Keratinocyte (primary cell): Measurements from ENCODE around the gene PNKP. TPM values are rescaled to one million over a fixed set of nuclear protein-coding genes. Genes with fewer than 3 reads are reported as not detected.
A peak's percentile ranks its signal among the peaks of the same experiment; 100 is the strongest.

Experiments
- DNase-seq: peaks from one replicate; pipeline ENCODE4 v3.0.0-alpha.2; 2011; ENCODE audit warnings: low read depth, missing footprints, low spot score
- FAIRE-seq: peaks from 2 replicates; lab custom pipeline; 2011; peaks lifted over from hg19 to GRCh38; lab: Jason Lieb, UNC
- H2AFZ ChIP-seq: 2 replicates; pipeline ENCODE4 v1.6.0; 2012; ENCODE audit warnings: low read length, control low read depth, inconsistent platforms; ENCODE audit not compliant: control insufficient read depth
- H3K27ac ChIP-seq: 2 replicates; pipeline ENCODE4 v1.5.1; 2011; ENCODE audit warnings: low read length; ENCODE audit not compliant: control insufficient read depth, insufficient read depth
- H3K27me3 ChIP-seq: 3 replicates; pipeline ENCODE4 v1.6.0; 2011; ENCODE audit warnings: low read length; ENCODE audit not compliant: control insufficient read depth, insufficient read depth; ENCODE audit errors: extremely low read depth
- H3K36me3 ChIP-seq, 2 experiments: 2 replicates in 1 of 2; 3 replicates in 1 of 2; pipeline ENCODE4 v1.5.1; 2011; ENCODE audit warnings: low read length in 2 of 2, mild to moderate bottlenecking in 1 of 2; ENCODE audit not compliant: control insufficient read depth in 2 of 2, insufficient read depth in 2 of 2; ENCODE audit errors: extremely low read depth in 1 of 2
- H3K4me1 ChIP-seq: 3 replicates; pipeline ENCODE4 v1.5.1; 2011; ENCODE audit warnings: low read length; ENCODE audit not compliant: control insufficient read depth, insufficient read depth; ENCODE audit errors: extremely low read depth
- H3K4me2 ChIP-seq: 3 replicates; pipeline ENCODE4 v1.6.0; 2011; ENCODE audit warnings: low read depth, low read length; ENCODE audit not compliant: control insufficient read depth, insufficient read depth; ENCODE audit errors: extremely low read depth
- H3K4me3 ChIP-seq, 3 experiments: fragments of 200-600 bp in 1 of 3; sonication (generic) in 1 of 3; 2 replicates in 2 of 3; 3 replicates in 1 of 3; pipeline ENCODE4 v1.5.1; 2011 to 2016; ENCODE audit warnings: low read length in 3 of 3, mild to moderate bottlenecking in 3 of 3, control low read depth in 2 of 3, inconsistent platforms in 1 of 3, low read depth in 1 of 3, mixed read lengths in 1 of 3, mixed run types in 1 of 3, moderate library complexity in 1 of 3; ENCODE audit not compliant: control insufficient read depth in 2 of 3, insufficient read depth in 2 of 3; ENCODE audit errors: extremely low read depth in 1 of 3
- H3K79me2 ChIP-seq: 2 replicates; pipeline ENCODE4 v1.6.0; 2012; ENCODE audit warnings: low read length; ENCODE audit not compliant: control insufficient read depth, insufficient read depth
- H3K9ac ChIP-seq: 3 replicates; pipeline ENCODE4 v1.6.0; 2011; ENCODE audit warnings: low read length; ENCODE audit not compliant: control insufficient read depth, insufficient read depth; ENCODE audit errors: extremely low read depth
- H3K9me1 ChIP-seq: 3 replicates; pipeline ENCODE4 v1.6.0; 2011; ENCODE audit warnings: low read length; ENCODE audit not compliant: control insufficient read depth, insufficient read depth; ENCODE audit errors: extremely low read depth
- H3K9me3 ChIP-seq: 2 replicates; pipeline ENCODE4 v1.5.1; 2012; ENCODE audit warnings: low read depth, low read length; ENCODE audit not compliant: control insufficient read depth
- H4K20me1 ChIP-seq: 3 replicates; pipeline ENCODE4 v1.6.0; 2011; ENCODE audit warnings: low read length; ENCODE audit not compliant: control insufficient read depth, insufficient read depth; ENCODE audit errors: extremely low read depth
- EZH2 ChIP-seq: IDR thresholded peaks from one replicate; pipeline ENCODE4 v1.6.1; 2012; ENCODE audit warnings: inconsistent platforms, mild to moderate bottlenecking, low read length, moderate library complexity
- dilution Hi-C: fragments of 300-500 bp; cut with MboI; formaldehyde crosslinking; loops from one replicate; pipeline ENCODE4 v1.7.0; 2020; ENCODE audit warnings: low sequenced_read_pairs; ENCODE audit not compliant: extremely low pct_ligation_motif_present
- polyA plus RNA-seq, 5 experiments: library from polyadenylated mRNA; depleted of rRNA in 3 of 5; stranded (reverse) in 3 of 5; stranded (forward) in 1 of 5; unstranded in 1 of 5; fragments of >200 nt; gene quantifications; 1 replicate in 1 of 5; 2 replicates in 3 of 5; 3 replicates in 1 of 5; pipeline versions ENCODE4 v1.2.1 to v1.2.3, GENCODE V29; 2011 to 2012; ENCODE audit warnings: missing spikeins in 2 of 5, low read depth in 1 of 5, low replicate concordance in 1 of 5
- TF ChIP-seq, protein P1 (sequence below), 3 experiments: IDR thresholded peaks in 1 of 3; conservative IDR thresholded peaks in 1 of 3; optimal IDR thresholded peaks in 1 of 3; 2 replicates in 2 of 3; 3 replicates in 1 of 3; pipeline versions ENCODE3 to v1.5.1; 2011; ENCODE audit warnings: low read length in 3 of 3, mild to moderate bottlenecking in 3 of 3, moderate library complexity in 2 of 3, control low read depth in 1 of 3, inconsistent platforms in 1 of 3; ENCODE audit not compliant: insufficient read depth in 2 of 3; ENCODE audit errors: extremely low read depth in 1 of 3

PNKP gene
- polyA plus RNA-seq, 1 donor (not counting 4 experiments of a cell fraction or from before 2014, with no cell fraction given): 19.3 TPM

DNA sequence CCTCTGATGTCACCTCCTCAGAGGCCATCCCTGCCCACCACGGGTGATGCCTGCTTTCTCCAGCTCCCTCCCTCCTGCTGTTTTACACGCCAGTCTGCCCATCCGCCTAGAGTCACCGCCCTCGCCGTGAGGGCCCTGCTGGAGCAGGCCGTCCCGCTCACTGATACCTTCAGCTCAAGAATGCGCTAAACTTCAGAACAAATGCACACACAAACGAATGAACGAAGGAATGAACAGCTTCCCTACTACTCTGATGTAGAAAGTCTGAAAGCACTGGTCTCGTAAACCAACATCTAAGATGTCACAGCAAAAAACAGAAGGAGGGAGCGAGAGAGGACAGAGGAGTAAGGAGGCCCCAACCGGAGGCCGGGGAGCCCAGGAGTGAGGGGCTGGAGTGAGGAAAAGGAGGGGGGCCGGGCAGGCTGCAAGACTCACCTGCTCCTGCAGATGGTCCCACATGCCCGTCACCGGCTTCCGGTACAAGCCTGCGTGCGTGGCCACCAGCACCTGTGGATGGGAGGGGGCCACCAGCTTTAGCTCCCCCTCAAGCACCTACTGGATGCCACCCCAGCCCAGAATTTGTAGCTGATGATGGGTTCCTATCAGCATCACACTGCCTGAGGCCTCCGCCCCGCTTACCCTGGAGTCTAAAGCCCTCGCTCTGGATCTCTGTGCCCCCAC, 4.0 kb downstream of the PNKP start:
- Histone ChIP-seq H3K4me3 (no peak overlapping the region), H3K27me3 (no peaks in the 10 kb centered on the region), H3K9me1 (no peaks in the 10 kb centered on the region), H3K4me2 (no peak overlapping the region), H3K36me3 (peaks cover 21 to 43% of the 10 kb centered on the region in 2 experiments), H3K9me3 (no peaks in the 10 kb centered on the region), H2AFZ (no peak overlapping the region), H3K4me1 (peaks cover 23% of the 10 kb centered on the region), H3K9ac (no peak overlapping the region), H3K79me2 (peaks cover 37% of the 10 kb centered on the region), H4K20me1 (peaks cover 11% of the 10 kb centered on the region), H3K27ac (no peak overlapping the region)
- FAIRE-seq (no peak), DNase-seq (no peak)
- TF ChIP-seq EZH2: no peak
- TF ChIP-seq, protein P1, sequence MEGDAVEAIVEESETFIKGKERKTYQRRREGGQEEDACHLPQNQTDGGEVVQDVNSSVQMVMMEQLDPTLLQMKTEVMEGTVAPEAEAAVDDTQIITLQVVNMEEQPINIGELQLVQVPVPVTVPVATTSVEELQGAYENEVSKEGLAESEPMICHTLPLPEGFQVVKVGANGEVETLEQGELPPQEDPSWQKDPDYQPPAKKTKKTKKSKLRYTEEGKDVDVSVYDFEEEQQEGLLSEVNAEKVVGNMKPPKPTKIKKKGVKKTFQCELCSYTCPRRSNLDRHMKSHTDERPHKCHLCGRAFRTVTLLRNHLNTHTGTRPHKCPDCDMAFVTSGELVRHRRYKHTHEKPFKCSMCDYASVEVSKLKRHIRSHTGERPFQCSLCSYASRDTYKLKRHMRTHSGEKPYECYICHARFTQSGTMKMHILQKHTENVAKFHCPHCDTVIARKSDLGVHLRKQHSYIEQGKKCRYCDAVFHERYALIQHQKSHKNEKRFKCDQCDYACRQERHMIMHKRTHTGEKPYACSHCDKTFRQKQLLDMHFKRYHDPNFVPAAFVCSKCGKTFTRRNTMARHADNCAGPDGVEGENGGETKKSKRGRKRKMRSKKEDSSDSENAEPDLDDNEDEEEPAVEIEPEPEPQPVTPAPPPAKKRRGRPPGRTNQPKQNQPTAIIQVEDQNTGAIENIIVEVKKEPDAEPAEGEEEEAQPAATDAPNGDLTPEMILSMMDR (optimal IDR thresholded peaks at IDR 0.05 in 1 of 3, IDR thresholded peaks at IDR 0.05 in 1 of 3, conservative IDR thresholded peaks at IDR 0.05 in 1 of 3; ENCODE audit: extremely low read depth in 1 of 3, insufficient read depth in 2 of 3, low read length in 3 of 3): no peak
- dilution Hi-C loops: no loop called here

DNA sequence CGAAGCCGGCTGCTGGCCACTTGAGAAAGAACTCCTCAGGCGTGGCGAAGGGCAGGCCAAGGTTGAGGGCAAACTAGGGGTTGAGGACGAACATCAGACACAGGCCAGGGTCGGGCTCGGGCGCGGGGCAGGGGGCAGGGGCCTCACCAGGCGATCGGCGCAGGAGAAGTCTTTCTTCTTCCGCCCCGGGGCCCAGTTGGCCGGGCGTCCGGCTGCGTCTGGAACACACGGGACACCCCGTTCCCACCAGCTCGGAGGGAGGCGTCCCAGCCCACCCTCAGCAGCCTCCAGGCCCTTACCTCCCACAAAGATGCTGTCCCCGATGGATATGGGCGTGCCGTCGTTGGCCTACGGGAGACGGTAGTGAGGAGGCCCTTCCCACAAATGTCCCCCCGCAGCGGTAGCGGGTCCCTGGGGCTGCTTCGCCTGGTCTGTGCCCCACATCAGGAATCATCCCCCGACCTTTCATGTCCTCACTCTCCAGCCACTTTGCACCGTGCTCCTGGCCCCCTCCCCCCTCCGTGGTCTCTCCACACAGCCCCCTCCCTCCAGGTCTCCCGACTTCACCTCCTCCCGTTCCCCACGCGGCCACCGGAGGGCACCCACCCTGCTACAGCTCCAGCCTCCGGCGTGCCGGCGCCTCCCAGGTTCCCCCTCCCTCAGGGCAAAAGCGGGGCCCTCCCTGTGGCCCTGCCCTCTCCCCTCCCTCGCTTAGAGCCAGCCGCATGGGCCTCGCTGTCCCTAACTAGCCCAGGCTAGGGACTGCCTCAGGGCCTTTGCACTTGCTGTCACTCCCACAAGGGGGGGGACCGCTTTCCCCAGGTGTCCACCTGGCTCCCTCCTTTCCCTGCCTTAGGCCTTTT, 4.8 kb downstream of the PNKP start:
- DNase-seq: no peak
- no peak overlapping the region for H3K27ac ChIP-seq

More for the DNA sequence above, 4.8 kb downstream of the PNKP start:
- H3K4me1 ChIP-seq: peaks cover 23% of the 10 kb centered on the region
- FAIRE-seq: no peak
- no peak overlapping the region for H3K4me2 ChIP-seq
- TF ChIP-seq, protein P1 (optimal IDR thresholded peaks at IDR 0.05 in 1 of 3, IDR thresholded peaks at IDR 0.05 in 1 of 3, conservative IDR thresholded peaks at IDR 0.05 in 1 of 3; ENCODE audit: extremely low read depth in 1 of 3, insufficient read depth in 2 of 3, low read length in 3 of 3): peak in 2 of 3 experiments; percentile 11 to 41
- TF ChIP-seq EZH2: no peak
- peaks cover 21 to 50% of the 10 kb centered on the region in 2 experiments for H3K36me3 ChIP-seq
- no peak overlapping the region for H2AFZ ChIP-seq
- H4K20me1 ChIP-seq: peaks cover 11% of the 10 kb centered on the region
- no peaks in the 10 kb centered on the region for H3K9me1 ChIP-seq
- dilution Hi-C loops: no loop called here
- no peaks in the 10 kb centered on the region for H3K9me3 ChIP-seq
- no peak overlapping the region for H3K4me3 ChIP-seq
- no peak overlapping the region for H3K9ac ChIP-seq
- H3K79me2 ChIP-seq: peaks cover 37% of the 10 kb centered on the region
- H3K27me3 ChIP-seq: no peaks in the 10 kb centered on the region
